ENCODE data around the gene MAB21L2. TPM values are rescaled to one million over a fixed set of nuclear protein-coding genes. Genes with fewer than 3 reads are reported as not detected.

Gene MAB21L2
- total RNA-seq, 1 experiment from 2014 or later = not detected

- H2BK120ac ChIP-seq (ENCODE audit: low read depth, low read length, poor library complexity, severe bottlenecking) = no peak overlapping the region
- H3K36me3 Mint-ChIP-seq (ENCODE audit: insufficient read depth in 1 of 3, low read depth in 3 of 3) = no peaks in the 10 kb centered on the region; a peak in 1 of 7 replicates
- H4K5ac ChIP-seq (ENCODE audit: insufficient read length, low read depth, low read length) = no peak overlapping the region
- peaks cover 4% of the 10 kb centered on the region for H4K20me1 ChIP-seq (ENCODE audit: control insufficient read depth, insufficient read depth, insufficient read length)
- H3K27me3 Mint-ChIP-seq (ENCODE audit: low read depth) = peaks cover 81% of the 10 kb centered on the region
- no peak overlapping the region for H3K56ac ChIP-seq (ENCODE audit: insufficient read length, low read depth, low read length)
- H3K79me2 ChIP-seq (ENCODE audit: insufficient read depth, low read length) = no peaks in the 10 kb centered on the region
- H3K27ac ChIP-seq (ENCODE audit: insufficient read length, low read depth, low read length) = no peak overlapping the region
- no peak overlapping the region for H4K91ac ChIP-seq (ENCODE audit: insufficient read length, low read depth, low read length)
- H3K27me3 ChIP-seq (ENCODE audit: insufficient read depth, low read length) = peaks cover 30% of the 10 kb centered on the region; the same call in 1 of the 2 replicates
- H3K9me3 ChIP-seq (ENCODE audit: control insufficient read depth, low read depth, low read length) = no peaks in the 10 kb centered on the region
- no peak overlapping the region for H2BK5ac ChIP-seq (ENCODE audit: insufficient read length, low read length)
- H3K4me1 ChIP-seq (ENCODE audit: insufficient read depth, low read length) = 0 out of 2 replicates have a peak, but pooled peaks cover 2% of the 10 kb centered on the region
- H3K14ac ChIP-seq (ENCODE audit: insufficient read depth, low read length) = no peak overlapping the region
- H2AFZ ChIP-seq (ENCODE audit: low read length) = no peak overlapping the region
- DNase-seq = peak; percentile 52
- H3K79me1 ChIP-seq (ENCODE audit: insufficient read depth, low read depth, low read length, poor library complexity, severe bottlenecking) = no peaks in the 10 kb centered on the region
- H3T11ph ChIP-seq (ENCODE audit: low read length) = no peak overlapping the region
- peak overlapping the region; percentile 98 for H3K4me2 ChIP-seq (ENCODE audit: insufficient read depth, insufficient read length, low read length)
- no peak overlapping the region for H3K4ac ChIP-seq (ENCODE audit: low read depth, low read length)
- H3K4me1 Mint-ChIP-seq = peaks cover 48 to 67% of the 10 kb centered on the region in 2 experiments
- no peak overlapping the region for H3K23ac ChIP-seq (ENCODE audit: insufficient read length, low read depth, low read length)
- no peak overlapping the region for H2BK15ac ChIP-seq (ENCODE audit: low read depth, low read length)
- TF ChIP-seq CTCF (conservative IDR thresholded peaks at IDR 0.05) = no peak
- no peak overlapping the region for H2BK12ac ChIP-seq (ENCODE audit: insufficient read length, low read depth, low read length)
- no peak overlapping the region for H3K18ac ChIP-seq (ENCODE audit: insufficient read length, low read depth, low read length)
- WGBS (ENCODE audit: extremely low coverage, insufficient read length, low lambda C conversion rate) = no CpG with 5 or more reads among the region's 32 CpGs
- H3K9me3 Mint-ChIP-seq = peaks cover 0 to 3% of the 10 kb centered on the region in 2 experiments; a peak in 1 of 5 replicates
- H3K4me3 Mint-ChIP-seq = peak overlapping the region; percentile 76 to 90
- no peak overlapping the region for H3K27ac Mint-ChIP-seq
- H2AK5ac ChIP-seq (ENCODE audit: insufficient read length, low read length) = no peak overlapping the region
- H2BK20ac ChIP-seq (ENCODE audit: low read depth, low read length, poor library complexity, severe bottlenecking) = no peak overlapping the region
- no peak overlapping the region for H4K8ac ChIP-seq (replicated peaks; ENCODE audit: insufficient read length, low read depth, low read length)
- no peak overlapping the region for H3K9ac ChIP-seq (ENCODE audit: extremely low read depth, insufficient read length, low read length)
- peaks cover 35% of the 10 kb centered on the region for H3K23me2 ChIP-seq (ENCODE audit: insufficient read length, low read depth, low read length, poor library complexity, severe bottlenecking)
Observed at GRCh38 chr4:150582873-150583286, 929 bp downstream of the MAB21L2 start.

Data from H9 (cell line).